ENCODE measurements around the gene BAAT. TPM values are rescaled to one million over a fixed set of nuclear protein-coding genes. Genes with fewer than 3 reads are reported as not detected.

The BAAT gene
- polyA plus RNA-seq, 1 experiment: not detected

- CTCF ChIA-PET: no interaction called here
- POLR2A ChIA-PET: no interaction called here
- TF ChIP-seq CTCF (IDR thresholded peaks at IDR 0.05; ENCODE audit: low read depth, low read length): no peak
- H3K4me3 ChIP-seq (ENCODE audit: low read depth, low read length): no peak overlapping the region
- H3K9me3 ChIP-seq (ENCODE audit: control insufficient read depth, insufficient read depth, low read length): no peaks in the 10 kb centered on the region
- H3K27me3 ChIP-seq (ENCODE audit: control insufficient read depth, insufficient read depth, low read length): no peaks in the 10 kb centered on the region
- H3K27ac ChIP-seq (ENCODE audit: low read depth, low read length): no peak overlapping the region
- DNase-seq (ENCODE audit: low read depth, low spot score): no peak
These were observed 29.8 kb downstream of the BAAT start for GRCh38 chr9:101354765-101355708.

- H3K4me3 ChIP-seq (ENCODE audit: low read depth, low read length): no peak overlapping the region
- no peaks in the 10 kb centered on the region for H3K27me3 ChIP-seq (ENCODE audit: control insufficient read depth, insufficient read depth, low read length)
- TF ChIP-seq CTCF (IDR thresholded peaks at IDR 0.05; ENCODE audit: low read depth, low read length): no peak
- POLR2A ChIA-PET: no interaction called here
- H3K9me3 ChIP-seq (ENCODE audit: control insufficient read depth, insufficient read depth, low read length): no peaks in the 10 kb centered on the region
- no peak overlapping the region for H3K27ac ChIP-seq (ENCODE audit: low read depth, low read length)
- DNase-seq (ENCODE audit: low read depth, low spot score): no peak
- CTCF ChIA-PET: no interaction called here
These were observed 30.6 kb downstream of the BAAT start for GRCh38 chr9:101354143-101354764.

- Histone ChIP-seq H3K27ac (ENCODE audit: low read depth, low read length) (no peak overlapping the region), H3K27me3 (ENCODE audit: control insufficient read depth, insufficient read depth, low read length) (no peaks in the 10 kb centered on the region), H3K9me3 (ENCODE audit: control insufficient read depth, insufficient read depth, low read length) (no peaks in the 10 kb centered on the region), H3K4me3 (ENCODE audit: low read depth, low read length) (no peak overlapping the region)
- no peak for TF ChIP-seq CTCF (IDR thresholded peaks at IDR 0.05; ENCODE audit: low read depth, low read length)
- CTCF ChIA-PET: no interaction called here
- no peak for DNase-seq (ENCODE audit: low read depth, low spot score)
- POLR2A ChIA-PET: no interaction called here
These were observed 31.1 kb downstream of the BAAT start for GRCh38 chr9:101353683-101354082.

GRCh38 chr9:101352892-101353463 lies 31.8 kb downstream of the BAAT start:
- H3K9me3 ChIP-seq (ENCODE audit: control insufficient read depth, insufficient read depth, low read length): no peaks in the 10 kb centered on the region
- TF ChIP-seq CTCF (IDR thresholded peaks at IDR 0.05; ENCODE audit: low read depth, low read length): no peak
- ChIA-PET CTCF (no interaction called here), POLR2A (no interaction called here)
- H3K27ac ChIP-seq (ENCODE audit: low read depth, low read length): no peak overlapping the region
- no peaks in the 10 kb centered on the region for H3K27me3 ChIP-seq (ENCODE audit: control insufficient read depth, insufficient read depth, low read length)
- no peak overlapping the region for H3K4me3 ChIP-seq (ENCODE audit: low read depth, low read length)
- DNase-seq (ENCODE audit: low read depth, low spot score): no peak

GRCh38 chr9:101350285-101350684 lies 34.5 kb downstream of the BAAT start:
- H3K27ac ChIP-seq (ENCODE audit: low read depth, low read length): no peak overlapping the region
- H3K4me3 ChIP-seq (ENCODE audit: low read depth, low read length): no peak overlapping the region
- TF ChIP-seq CTCF (IDR thresholded peaks at IDR 0.05; ENCODE audit: low read depth, low read length): no peak
- no peak for DNase-seq (ENCODE audit: low read depth, low spot score)
- H3K9me3 ChIP-seq (ENCODE audit: control insufficient read depth, insufficient read depth, low read length): no peaks in the 10 kb centered on the region
- POLR2A ChIA-PET: no interaction called here
- H3K27me3 ChIP-seq (ENCODE audit: control insufficient read depth, insufficient read depth, low read length): no peaks in the 10 kb centered on the region
- CTCF ChIA-PET: no interaction called here

Measured in AG04450 (cell line).